Measurements from ENCODE around the gene LYSMD3.
A peak's percentile ranks its signal among the peaks of the same experiment; 100 is the strongest.
"Not testable (repeated sequence)": the region's sequence is repeated elsewhere in the genome, so short reads cannot be mapped to it uniquely, and the experiment has no call there.

LYSMD3 gene

GRCh38 chr5:90529194-90529938, at the start of gene LYSMD3:
TSS of gene LYSMD3 (minus strand) at chr5:90529584. CDS start at chr5:90525289, 4,295 bp downstream.
- DNase-seq: peak; percentile 88 to 91

GRCh38 chr5:90576566-90576965, 47.2 kb upstream of the LYSMD3 start:
- not testable (repeated sequence) for DNase-seq

- no peak for DNase-seq
Measured at GRCh38 chr5:90575712-90576111, 46.3 kb upstream of the LYSMD3 start.

GRCh38 chr5:90571147-90571773, 41.9 kb upstream of the LYSMD3 start:
- no peak for DNase-seq

GRCh38 chr5:90570034-90570433, 40.6 kb upstream of the LYSMD3 start:
- no peak for DNase-seq

GRCh38 chr5:90569084-90569483, 39.7 kb upstream of the LYSMD3 start:
- no peak for DNase-seq

- no peak for DNase-seq
Measured at GRCh38 chr5:90565491-90565890, 36.1 kb upstream of the LYSMD3 start.

GRCh38 chr5:90563108-90563507, 33.7 kb upstream of the LYSMD3 start:
- no peak for DNase-seq

- DNase-seq: no peak
Measured at GRCh38 chr5:90562341-90562740, 33.0 kb upstream of the LYSMD3 start.

GRCh38 chr5:90561766-90562165, 32.4 kb upstream of the LYSMD3 start:
- DNase-seq: no peak

GRCh38 chr5:90560771-90561170, 31.4 kb upstream of the LYSMD3 start:
- no peak for DNase-seq

- peak; percentile 79 to 81 for DNase-seq
Measured at GRCh38 chr5:90558344-90559192, 29.2 kb upstream of the LYSMD3 start, which contains the start of gene ADGRV1. TSS of gene ADGRV1 (plus strand) at chr5:90558797. CDS start at chr5:90558896, 99 bp downstream.

GRCh38 chr5:90557871-90558270, 28.5 kb upstream of the LYSMD3 start:
- DNase-seq: no peak

GRCh38 chr5:90557391-90557790, 28.0 kb upstream of the LYSMD3 start:
- DNase-seq: no peak

- DNase-seq: no peak
Measured at GRCh38 chr5:90555666-90556065, 26.3 kb upstream of the LYSMD3 start.

GRCh38 chr5:90554358-90555006, 25.1 kb upstream of the LYSMD3 start:
- no peak for DNase-seq

- no peak for DNase-seq
Measured at GRCh38 chr5:90553711-90554110, 24.3 kb upstream of the LYSMD3 start.

- no peak for DNase-seq
Measured at GRCh38 chr5:90551376-90551775, 22.0 kb upstream of the LYSMD3 start.

- DNase-seq: no peak
Measured at GRCh38 chr5:90550963-90551362, 21.6 kb upstream of the LYSMD3 start.

GRCh38 chr5:90549729-90550275, 20.4 kb upstream of the LYSMD3 start:
- no peak for DNase-seq

GRCh38 chr5:90549223-90549622, 19.8 kb upstream of the LYSMD3 start:
- DNase-seq: no peak

- DNase-seq: no peak
Measured at GRCh38 chr5:90548069-90548593, 18.7 kb upstream of the LYSMD3 start.

Measured in cerebellar nuclear complex (tissue), 1 donor.